ENCODE data around the gene LGR4.

Gene LGR4

DNA sequence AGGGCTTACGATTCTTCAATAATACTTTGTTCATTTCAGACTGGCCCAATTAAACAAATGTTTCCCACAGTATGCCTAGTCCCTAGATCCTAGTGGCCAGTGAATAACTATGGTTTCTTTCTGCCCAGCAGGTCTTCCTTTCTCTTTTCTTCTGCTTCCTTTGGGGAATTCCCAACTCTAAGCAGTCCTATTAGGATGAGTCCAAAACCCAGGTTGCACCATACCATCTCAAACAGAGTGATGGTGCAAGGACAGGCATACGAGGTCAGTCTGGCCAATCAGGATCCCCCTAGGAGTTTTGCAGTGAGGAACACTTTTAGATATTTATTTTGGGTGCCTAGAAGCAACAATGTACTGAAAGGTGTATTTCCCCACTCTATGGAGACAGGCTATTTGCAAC, 68.2 kb downstream of the LGR4 start:
- DNase-seq = no peak

DNA sequence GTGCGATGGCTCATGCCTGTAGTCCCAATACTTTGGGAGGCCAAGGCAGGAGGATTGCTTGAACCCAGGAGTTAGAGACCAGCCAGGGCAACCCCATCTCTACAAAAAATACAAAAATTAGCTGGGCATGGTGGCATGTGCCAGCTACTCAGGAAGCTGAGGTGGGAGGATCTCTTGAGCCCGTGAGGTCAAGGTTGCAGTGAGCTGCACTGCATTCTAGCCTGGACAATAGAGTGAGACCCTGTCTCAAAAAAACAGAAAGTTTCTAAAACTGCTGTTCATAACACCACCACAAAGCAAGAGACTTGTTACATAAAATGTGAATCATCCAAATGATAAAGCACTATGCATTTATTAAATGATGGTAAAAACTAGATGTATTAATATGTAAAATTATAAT, 69.4 kb downstream of the LGR4 start:
- DNase-seq = no peak

DNA sequence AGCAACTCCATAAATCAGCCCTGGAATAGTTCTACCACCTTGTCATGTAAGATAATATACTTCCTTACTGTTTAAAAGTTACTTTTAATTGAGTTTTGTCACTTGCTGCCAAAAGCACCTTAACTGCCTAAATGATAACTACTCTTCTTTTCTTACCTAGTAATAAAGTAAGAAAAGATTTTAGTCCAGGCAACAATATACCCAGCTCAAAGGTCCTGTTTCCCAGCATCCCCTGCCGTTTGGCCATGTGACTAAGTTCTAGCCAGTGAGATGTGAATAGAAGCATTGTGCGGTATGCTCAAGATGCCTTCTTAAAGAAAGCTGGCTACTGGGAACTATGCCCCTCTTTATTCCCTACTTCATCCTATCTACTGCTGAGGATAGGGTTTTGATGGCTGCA, 70.1 kb downstream of the LGR4 start:
- no peak for DNase-seq

DNA sequence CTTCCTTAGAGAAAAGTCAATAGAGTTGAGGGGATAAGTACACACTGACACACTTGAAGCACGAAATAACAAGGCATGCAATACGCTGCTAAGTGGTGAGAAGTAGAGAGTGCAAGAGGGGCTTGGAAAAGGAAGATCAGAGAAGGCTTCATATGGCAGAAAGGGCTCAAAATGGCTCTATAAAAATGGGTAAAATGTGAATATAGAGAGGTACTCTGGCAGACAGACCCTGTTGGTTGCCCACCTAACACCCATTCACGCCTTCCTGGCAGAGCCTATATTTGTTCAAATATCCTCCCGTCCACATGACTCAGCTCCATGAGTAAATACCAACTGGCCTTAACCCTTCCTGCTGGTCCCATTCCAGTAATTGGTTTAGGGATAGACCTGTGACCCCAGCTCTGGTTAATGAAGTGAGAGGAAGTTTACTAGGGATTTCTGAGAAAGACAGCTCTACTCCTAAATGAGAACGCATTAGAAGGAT, 70.7 kb downstream of the LGR4 start:
- no peak for DNase-seq

DNA sequence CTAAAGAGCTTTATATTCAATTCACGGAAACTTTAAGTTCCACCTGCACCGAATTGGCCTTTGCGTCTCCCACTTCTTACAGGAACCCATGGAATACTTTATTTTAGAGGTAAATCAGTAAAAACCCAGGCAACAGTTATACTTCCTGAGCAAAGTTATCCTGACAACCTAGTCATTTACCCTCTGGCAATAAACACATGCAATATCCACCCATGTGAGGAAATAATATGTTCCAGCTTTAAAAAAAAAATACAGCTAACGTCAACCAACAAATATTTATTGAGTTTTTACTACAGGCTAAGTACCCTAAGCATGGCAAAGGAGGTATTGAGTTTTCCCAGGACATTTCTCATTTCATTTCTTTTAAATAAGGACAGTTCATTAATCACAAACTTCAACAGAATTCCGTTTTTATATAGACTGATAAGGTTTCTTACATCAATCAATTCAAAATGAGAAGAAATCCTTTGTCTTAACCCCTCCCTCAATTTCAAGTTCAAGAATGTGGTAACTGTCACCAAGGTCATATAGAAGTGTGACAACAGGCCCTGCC, 71.2 kb downstream of the LGR4 start:
- DNase-seq = no peak

- no peak for DNase-seq
These were observed 74.2 kb downstream of the LGR4 start for GRCh38 chr11:27398400-27398770.

GRCh38 chr11:27397624-27398399, 74.8 kb downstream of the LGR4 start:
- DNase-seq = no peak

- DNase-seq = no peak
These were observed 76.2 kb downstream of the LGR4 start for GRCh38 chr11:27396259-27396839.

GRCh38 chr11:27395556-27396258, 76.9 kb downstream of the LGR4 start:
- no peak for DNase-seq

DNA sequence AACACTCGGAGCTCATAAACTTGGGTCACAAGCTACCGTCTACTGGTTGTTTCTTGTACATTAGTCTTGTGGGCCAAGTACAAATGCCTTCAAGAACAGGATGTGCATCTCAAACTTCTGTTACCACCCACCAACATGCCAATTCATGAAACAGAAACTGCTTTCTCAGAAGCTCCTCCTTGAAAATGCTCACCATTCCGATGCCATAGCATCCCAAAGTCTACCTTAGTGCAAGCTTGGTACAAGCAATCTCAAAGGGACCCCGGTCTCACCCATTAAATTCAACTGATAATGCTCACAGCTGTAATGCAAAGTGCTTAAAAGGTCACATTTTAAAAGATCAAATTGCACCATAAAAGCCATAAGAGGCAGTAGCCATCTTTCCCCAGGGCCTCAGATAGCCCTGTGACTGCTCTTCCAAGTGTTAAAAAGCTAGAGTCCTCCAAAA, 77.8 kb downstream of the LGR4 start:
- no peak for DNase-seq

- no peak for DNase-seq
These were observed 80.1 kb downstream of the LGR4 start for GRCh38 chr11:27392278-27393114.

- DNase-seq = no peak
These were observed 81.1 kb downstream of the LGR4 start for GRCh38 chr11:27391331-27392015.

GRCh38 chr11:27390318-27391295, 82.0 kb downstream of the LGR4 start:
- DNase-seq = no peak

DNA sequence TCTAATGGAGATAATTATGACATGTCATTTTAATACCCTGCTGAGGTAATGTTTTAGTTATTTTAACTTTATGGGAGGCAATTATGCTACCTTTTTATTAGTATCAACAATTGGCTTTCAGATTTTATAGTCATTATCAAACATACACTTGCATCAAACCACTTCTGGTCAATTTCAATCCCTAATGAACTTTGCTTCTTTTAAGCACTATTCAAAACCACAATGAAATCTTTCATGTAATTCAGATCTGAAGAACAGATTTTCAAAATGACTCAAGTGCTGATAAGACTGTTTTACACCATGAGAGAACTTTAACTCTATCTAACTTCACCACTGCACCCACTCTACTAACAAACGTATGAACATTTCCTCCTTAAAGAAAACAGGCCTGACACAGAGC, 83.7 kb downstream of the LGR4 start:
- DNase-seq = no peak

- DNase-seq = no peak
These were observed 84.6 kb downstream of the LGR4 start for GRCh38 chr11:27388001-27388400.

- DNase-seq = no peak
These were observed 85.2 kb downstream of the LGR4 start for GRCh38 chr11:27387362-27387761.

- DNase-seq = no peak
These were observed 86.3 kb downstream of the LGR4 start for GRCh38 chr11:27386181-27386845.

- no peak for DNase-seq
These were observed 87.3 kb downstream of the LGR4 start for GRCh38 chr11:27385245-27385644.

- no peak for DNase-seq
These were observed 88.4 kb downstream of the LGR4 start for GRCh38 chr11:27384227-27384626.
